Measurements from ENCODE around the gene HAPSTR1. TPM values are rescaled to one million over a fixed set of nuclear protein-coding genes. Genes with fewer than 3 reads are reported as not detected.
A peak's percentile ranks its signal among the peaks of the same experiment; 100 is the strongest.

HAPSTR1 gene
- total and polyA plus RNA-seq, 2 of the 4 experiments (the other 2 are of a cell fraction): 22.2 to 56.5 TPM

DNA sequence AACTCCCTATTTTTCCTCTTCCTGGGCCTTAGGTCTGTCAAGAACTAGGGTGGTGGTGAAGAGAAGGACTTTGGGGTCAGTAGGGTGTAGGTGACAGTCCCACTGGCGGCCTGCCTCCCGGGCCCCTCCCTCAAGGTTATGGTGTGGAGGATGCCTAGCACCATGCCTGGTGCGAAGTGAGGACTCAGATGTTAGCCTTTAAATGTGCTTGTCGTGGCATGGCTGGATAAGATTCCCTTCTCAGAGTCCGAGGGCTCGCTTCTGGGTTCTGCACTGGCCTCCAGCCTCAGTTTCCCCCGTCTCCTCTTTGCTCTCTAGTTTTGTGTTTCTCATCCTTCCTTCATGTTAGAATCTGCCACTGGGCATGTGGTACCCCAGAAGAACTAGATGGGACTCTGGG is 32.0 kb downstream of the HAPSTR1 start:
- Histone ChIP-seq H4K20me1 (ENCODE audit: insufficient read depth, low read length) (peaks cover 78% of the 10 kb centered on the region), H3K4me2 (ENCODE audit: low read depth, low read length) (no peak overlapping the region), H2BK15ac (ENCODE audit: low read depth, low read length) (no peak overlapping the region), H2AK9ac (replicated peaks; ENCODE audit: low read depth, low read length, poor library complexity) (peak overlapping the region; percentile 7), H2AK5ac (ENCODE audit: low read depth, low read length) (peak overlapping the region; percentile 58; the same call in 1 of the 2 replicates), H3K27me3 (ENCODE audit: control insufficient read depth, insufficient read depth, low read length) (no peaks in the 10 kb centered on the region), H3K36me3 (ENCODE audit: control insufficient read depth, insufficient read depth, low read length) (peaks cover 28% of the 10 kb centered on the region), H2AFZ (replicated peaks; ENCODE audit: low read length, poor library complexity) (peak overlapping the region; percentile 46), H3K79me1 (ENCODE audit: low read depth in 1 of 2, low read length in 2 of 2) (peaks cover 41 to 91% of the 10 kb centered on the region in 2 experiments), H3K18ac (ENCODE audit: low read depth, low read length) (no peak overlapping the region), H4K8ac (ENCODE audit: low read depth in 2 of 2, low read length in 2 of 2) (no peak overlapping the region), H3K27ac (ENCODE audit: insufficient read depth, low read length) (no peak overlapping the region), H3K4me1 (ENCODE audit: control insufficient read depth, insufficient read depth, low read length) (peaks cover 21% of the 10 kb centered on the region), H3K4me3 (ENCODE audit: insufficient read depth, low read depth, low read length) (no peak overlapping the region), H4K5ac (ENCODE audit: low read depth, low read length) (no peak overlapping the region), H3K9me1 (ENCODE audit: insufficient read depth, low read length) (peaks cover 32% of the 10 kb centered on the region), H3K9ac (ENCODE audit: low read depth, low read length) (no peak overlapping the region), H2BK5ac (ENCODE audit: low read depth, low read length, poor library complexity, severe bottlenecking) (no peak overlapping the region), H3K4ac (ENCODE audit: low read depth, low read length) (no peak overlapping the region), H2BK120ac (ENCODE audit: low read depth, low read length) (no peak overlapping the region), H3K9me3 (ENCODE audit: control insufficient read depth, insufficient read depth, low read length) (no peaks in the 10 kb centered on the region), H4K91ac (ENCODE audit: insufficient read depth, low read depth, low read length) (no peak overlapping the region), H2BK20ac (ENCODE audit: low read depth, low read length) (no peak overlapping the region), H3K23ac (ENCODE audit: low read depth, low read length) (no peak overlapping the region), H3K14ac (replicated peaks; ENCODE audit: low read depth, low read length) (no peak overlapping the region), H3K56ac (ENCODE audit: extremely low read depth, insufficient read depth, low read length) (no peak overlapping the region)
- intact Hi-C loops (cut with micrococcal nuclease) (no loop called here), dilution Hi-C loops (cut with HindIII; ENCODE audit: low sequenced_read_pairs, unreplicated experiment) (no loop called here), in situ Hi-C loops (cut with MboI; ENCODE audit: low sequenced_read_pairs) (loop anchor here (25.0 kb wide), 1 partner anchor 1814 kb away; the partner anchor contains the start of genes CLEC16A and DEXI)
- no peak for TF ChIP-seq MAFK (IDR thresholded peaks at IDR 0.05; ENCODE audit: low read depth, low read length)
- no TSS peak for BruUV-seq (replicated peaks)
- 100% methylated on average over 4 of the region's 7 CpGs; no CpG with 5 or more reads in 1 of the 2 experiments for WGBS, 2 experiments (ENCODE audit: extremely low coverage in 2 of 2, insufficient read length in 1 of 2)
- DNase-seq: no peak
- CTCF ChIA-PET: no interaction called here
- POLR2A ChIA-PET (ENCODE audit: unreplicated experiment): no interaction called here
- ATAC-seq (ENCODE audit: low read depth): no peak

All from IMR-90 (cell line).